Gastrocnemius medialis (tissue), 4 donors: ENCODE data around the gene SMOC2. TPM values are rescaled to one million over a fixed set of nuclear protein-coding genes. Genes with fewer than 3 reads are reported as not detected.
"Not testable (repeated sequence)": the region's sequence is repeated elsewhere in the genome, so short reads cannot be mapped to it uniquely, and the experiment has no call there.

Source experiments
- ATAC-seq, 2 donors: fragments of 150-250 bp; one replicate each; pipeline ENCODE4 v1.9.1; 2016
- DNase-seq, 2 donors: peaks; one replicate each; pipeline ENCODE4 v3.0.0-alpha.2; 2019
- H3K27ac ChIP-seq, 4 donors: fragments of 200-600 bp; sonication (generic); 1 replicate in 1 of 4; 2 replicates in 3 of 4; pipeline ENCODE4 v1.5.1; 2016 to 2018; ENCODE audit warnings: mild to moderate bottlenecking in 2 of 4, moderate library complexity in 1 of 4
- H3K27me3 ChIP-seq, 3 donors: fragments of 200-600 bp; sonication (generic) in 2 of 3; 1 replicate in 1 of 3; 2 replicates in 2 of 3; pipeline versions ENCODE4 v1.5.1 to v1.6.0; 2016 to 2019; ENCODE audit warnings: mild to moderate bottlenecking in 1 of 3, moderate library complexity in 1 of 3
- H3K36me3 ChIP-seq, 2 donors: fragments of 200-600 bp; sonication (generic) in 1 of 2; one replicate each; pipeline ENCODE4 v1.5.1; 2017 to 2018
- H3K4me1 ChIP-seq, 2 donors: fragments of 200-600 bp; sonication (generic) in 1 of 2; one replicate each; pipeline ENCODE4 v1.5.1; 2016 to 2017; ENCODE audit warnings: mild to moderate bottlenecking in 2 of 2
- H3K4me3 ChIP-seq, 4 donors: fragments of 200-600 bp; sonication (generic) in 3 of 4; 1 replicate in 1 of 4; 2 replicates in 3 of 4; pipeline ENCODE4 v1.5.1; 2016 to 2019; ENCODE audit warnings: mild to moderate bottlenecking in 2 of 4
- H3K9me3 ChIP-seq, 3 donors: fragments of 200-600 bp; sonication (generic) in 2 of 3; 1 replicate in 1 of 3; 2 replicates in 2 of 3; pipeline ENCODE4 v1.5.1; 2016 to 2019
- POLR2A ChIP-seq, 2 donors: fragments of 450-650 bp; IDR thresholded peaks; one replicate each; pipeline ENCODE4 v1.6.1; 2017; ENCODE audit warnings: antibody characterized with exemption in 2 of 2, mild to moderate bottlenecking in 2 of 2, moderate library complexity in 2 of 2
- in situ Hi-C, 4 donors: fragments of 200-750 bp; cut with MboI; loops; one replicate each; pipeline versions ENCODE4 v1.15.0 to v1.8.0; 2017; ENCODE audit warnings: low sequenced_read_pairs in 4 of 4
- intact Hi-C: fragments of 100-400 bp; cut with DNase I; formaldehyde crosslinking; loops from one replicate; pipeline ENCODE4 v1.15.1; 2023; ENCODE audit warnings: low total_unique reads
- total RNA-seq, 4 donors: library from RNA; depleted of rRNA; stranded (reverse); fragments of >200 nt; gene quantifications; one replicate each; pipeline versions ENCODE4 v1.1.0 to v1.2.3, GENCODE V29; 2016
- TF ChIP-seq, protein P1 (sequence below), 5 experiments: fragments of 450-650 bp in 3 of 5; fragments of 200-600 bp in 2 of 5; sonication (generic) in 2 of 5; IDR thresholded peaks in 4 of 5; conservative IDR thresholded peaks in 1 of 5; 1 replicate in 4 of 5; 2 replicates in 1 of 5; pipeline ENCODE4 v1.5.1; 2016 to 2019; ENCODE audit warnings: antibody characterized with exemption in 5 of 5, mild to moderate bottlenecking in 3 of 5, moderate library complexity in 3 of 5

SMOC2 gene
- total RNA-seq, 4 donors from 2014 or later = 7.2 to 34.4 (median 16.5) TPM

DNA sequence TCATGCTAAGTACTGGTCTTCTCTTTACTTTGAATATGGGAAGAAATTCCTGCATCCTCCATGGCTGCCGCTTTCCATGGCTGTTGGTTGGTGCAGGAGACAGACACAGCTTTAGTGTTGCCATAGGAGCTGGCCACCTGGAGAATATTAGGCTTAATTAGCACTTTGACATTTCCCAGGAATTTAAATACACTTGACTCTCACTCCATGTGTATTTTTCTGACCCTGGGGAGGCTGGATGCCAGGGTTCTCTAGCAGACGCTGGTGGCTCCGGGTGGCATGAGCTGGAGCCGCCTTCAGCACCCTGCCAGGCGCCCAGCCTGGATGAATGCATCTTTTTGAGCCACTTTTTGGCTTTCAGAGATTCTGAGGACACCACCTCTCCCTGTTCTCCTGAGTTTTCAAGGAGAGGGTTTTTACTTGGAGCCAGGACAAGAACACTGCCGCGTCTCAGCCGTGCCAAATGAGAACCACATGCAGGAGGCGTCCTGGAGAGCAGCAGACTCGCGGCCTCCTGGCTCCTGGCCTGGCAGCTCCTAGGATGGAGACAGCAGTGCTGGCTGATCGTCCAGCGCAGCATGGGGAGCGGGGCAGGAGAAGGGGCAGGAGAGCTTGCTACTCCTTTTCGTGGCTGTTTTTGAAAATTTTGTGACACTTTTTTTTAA, 258.8 kb downstream of the SMOC2 start:
- intact Hi-C loops = no loop called here
- no peaks in the 10 kb centered on the region for H3K9me3 ChIP-seq
- no peak overlapping the region for H3K4me3 ChIP-seq
- TF ChIP-seq, protein P1, sequence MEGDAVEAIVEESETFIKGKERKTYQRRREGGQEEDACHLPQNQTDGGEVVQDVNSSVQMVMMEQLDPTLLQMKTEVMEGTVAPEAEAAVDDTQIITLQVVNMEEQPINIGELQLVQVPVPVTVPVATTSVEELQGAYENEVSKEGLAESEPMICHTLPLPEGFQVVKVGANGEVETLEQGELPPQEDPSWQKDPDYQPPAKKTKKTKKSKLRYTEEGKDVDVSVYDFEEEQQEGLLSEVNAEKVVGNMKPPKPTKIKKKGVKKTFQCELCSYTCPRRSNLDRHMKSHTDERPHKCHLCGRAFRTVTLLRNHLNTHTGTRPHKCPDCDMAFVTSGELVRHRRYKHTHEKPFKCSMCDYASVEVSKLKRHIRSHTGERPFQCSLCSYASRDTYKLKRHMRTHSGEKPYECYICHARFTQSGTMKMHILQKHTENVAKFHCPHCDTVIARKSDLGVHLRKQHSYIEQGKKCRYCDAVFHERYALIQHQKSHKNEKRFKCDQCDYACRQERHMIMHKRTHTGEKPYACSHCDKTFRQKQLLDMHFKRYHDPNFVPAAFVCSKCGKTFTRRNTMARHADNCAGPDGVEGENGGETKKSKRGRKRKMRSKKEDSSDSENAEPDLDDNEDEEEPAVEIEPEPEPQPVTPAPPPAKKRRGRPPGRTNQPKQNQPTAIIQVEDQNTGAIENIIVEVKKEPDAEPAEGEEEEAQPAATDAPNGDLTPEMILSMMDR (IDR thresholded peaks at IDR 0.05 in 4 of 5, conservative IDR thresholded peaks at IDR 0.05 in 1 of 5) = no peak
- TF ChIP-seq POLR2A (IDR thresholded peaks at IDR 0.05) = no peak
- no peaks in the 10 kb centered on the region for H3K4me1 ChIP-seq
- DNase-seq = no peak
- no peak overlapping the region for H3K27ac ChIP-seq
- in situ Hi-C loops = no loop called here
- H3K36me3 ChIP-seq = no peaks in the 10 kb centered on the region
- no peak for ATAC-seq
- H3K27me3 ChIP-seq = peaks cover 0 to 4% (median 0%) of the 10 kb centered on the region in 3 donors

DNA sequence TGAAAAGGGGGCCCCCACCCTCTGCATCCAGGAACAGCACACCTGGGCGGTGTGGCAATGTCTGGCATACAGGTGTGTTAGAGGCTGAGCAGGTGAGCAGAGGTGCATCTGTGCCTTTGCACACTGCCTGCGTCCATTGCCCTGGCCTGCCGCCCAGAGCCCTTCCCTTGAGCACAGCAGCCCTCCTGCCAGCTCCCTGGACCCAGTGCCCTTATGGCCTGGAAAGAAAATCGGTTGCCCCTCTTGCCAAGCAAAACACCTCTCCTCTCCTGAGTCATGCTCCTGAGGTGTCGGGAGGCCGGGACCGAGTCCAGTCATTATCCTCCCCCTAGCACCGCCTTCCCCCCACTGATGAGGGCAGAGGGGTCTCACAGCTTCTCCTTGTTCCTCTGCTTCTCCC, 259.9 kb downstream of the SMOC2 start:
- no peaks in the 10 kb centered on the region for H3K9me3 ChIP-seq
- H3K27me3 ChIP-seq = peaks cover 0 to 4% (median 0%) of the 10 kb centered on the region in 3 donors
- no peak for DNase-seq
- no peaks in the 10 kb centered on the region for H3K36me3 ChIP-seq
- no peak overlapping the region for H3K27ac ChIP-seq
- no peaks in the 10 kb centered on the region for H3K4me1 ChIP-seq
- ATAC-seq = no peak
- TF ChIP-seq, protein P1 (IDR thresholded peaks at IDR 0.05 in 4 of 5, conservative IDR thresholded peaks at IDR 0.05 in 1 of 5) = no peak
- no peak for TF ChIP-seq POLR2A (IDR thresholded peaks at IDR 0.05)
- intact Hi-C loops = no loop called here
- no peak overlapping the region for H3K4me3 ChIP-seq
- in situ Hi-C loops = no loop called here

DNA sequence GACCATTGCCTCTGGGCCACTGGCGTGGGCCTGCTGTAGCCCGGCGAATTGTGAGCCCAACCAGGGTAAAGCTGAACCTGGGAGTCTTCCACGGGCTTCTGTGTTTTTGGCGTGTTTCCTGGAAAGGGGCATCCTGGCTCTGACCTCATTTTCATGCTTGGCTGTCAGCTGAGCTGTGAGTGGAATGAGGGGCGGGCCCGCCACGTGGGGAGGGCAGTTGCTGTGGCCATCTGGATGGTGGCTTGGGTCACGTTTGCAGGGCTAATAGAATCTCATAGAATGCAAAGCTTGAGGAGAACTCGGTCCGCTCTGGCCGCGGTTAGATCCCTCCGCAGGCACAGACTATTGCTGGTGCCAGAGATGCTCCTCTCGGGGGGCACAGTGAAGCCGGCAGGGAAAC, 263.0 kb downstream of the SMOC2 start:
- no peak for ATAC-seq
- intact Hi-C loops = no loop called here
- no peak for DNase-seq

DNA sequence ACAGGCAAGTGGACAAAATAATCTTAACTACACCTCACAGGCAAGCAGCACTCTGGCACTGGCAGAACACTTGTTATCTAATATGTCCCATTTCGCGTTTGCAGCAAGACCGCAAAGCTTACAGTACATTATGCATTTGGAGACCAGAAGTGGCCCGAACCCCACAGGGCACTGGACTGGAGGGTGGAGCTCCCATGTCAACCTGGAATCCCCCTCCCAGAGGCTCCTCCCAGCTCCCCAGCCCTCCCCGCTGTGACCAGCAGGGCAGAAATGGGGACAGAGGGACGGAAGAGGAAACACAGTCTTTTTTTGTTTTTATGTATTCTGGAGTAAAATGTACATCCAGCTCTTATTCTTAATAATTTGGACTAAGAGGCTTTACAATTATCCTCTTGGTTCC, 263.7 kb downstream of the SMOC2 start:
- H3K36me3 ChIP-seq = no peaks in the 10 kb centered on the region
- no peaks in the 10 kb centered on the region for H3K9me3 ChIP-seq
- no peak overlapping the region for H3K27ac ChIP-seq
- TF ChIP-seq, protein P1 (IDR thresholded peaks at IDR 0.05 in 4 of 5, conservative IDR thresholded peaks at IDR 0.05 in 1 of 5) = no peak
- no peak for TF ChIP-seq POLR2A (IDR thresholded peaks at IDR 0.05)
- H3K4me1 ChIP-seq = no peaks in the 10 kb centered on the region
- in situ Hi-C loops (no loop called here), intact Hi-C loops (no loop called here)
- ATAC-seq (no peak), DNase-seq (no peak)
- H3K27me3 ChIP-seq = peaks cover 0 to 6% (median 4%) of the 10 kb centered on the region in 3 donors
- no peak overlapping the region for H3K4me3 ChIP-seq

More for the DNA sequence above, 263.0 kb downstream of the SMOC2 start:
- H3K27ac ChIP-seq = no peak overlapping the region
- H3K4me3 ChIP-seq = no peak overlapping the region
- H3K27me3 ChIP-seq = peaks cover 0 to 6% (median 4%) of the 10 kb centered on the region in 3 donors
- H3K4me1 ChIP-seq = no peaks in the 10 kb centered on the region
- in situ Hi-C loops = no loop called here
- TF ChIP-seq, protein P1 (IDR thresholded peaks at IDR 0.05 in 4 of 5, conservative IDR thresholded peaks at IDR 0.05 in 1 of 5) = no peak
- TF ChIP-seq POLR2A (IDR thresholded peaks at IDR 0.05) = no peak
- no peaks in the 10 kb centered on the region for H3K9me3 ChIP-seq
- no peaks in the 10 kb centered on the region for H3K36me3 ChIP-seq

DNA sequence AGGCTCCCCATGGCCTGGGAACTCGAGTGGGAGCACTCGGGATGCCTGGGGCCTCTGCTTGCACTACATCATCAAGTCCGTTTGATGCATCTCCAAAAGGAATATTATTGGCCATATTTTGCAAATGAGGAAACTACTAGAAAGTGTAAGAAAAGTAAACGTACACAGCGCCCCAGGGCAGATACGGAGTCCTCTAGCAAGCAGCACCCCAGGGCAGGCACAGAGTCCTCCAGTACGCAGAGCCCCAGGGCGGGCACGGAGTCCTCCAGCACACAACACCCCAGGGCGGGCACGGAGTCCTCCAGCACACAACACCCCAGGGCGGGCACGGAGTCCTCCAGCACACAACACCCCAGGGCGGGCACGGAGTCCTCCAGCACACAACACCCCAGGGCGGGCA, 264.3 kb downstream of the SMOC2 start:
- H3K9me3 ChIP-seq, in situ Hi-C loops, DNase-seq: not testable (repeated sequence)

More for the DNA sequence above, 264.3 kb downstream of the SMOC2 start:
- H3K27me3 ChIP-seq, H3K36me3 ChIP-seq, H3K4me1 ChIP-seq, H3K27ac ChIP-seq, intact Hi-C loops, ATAC-seq, H3K4me3 ChIP-seq: not testable (repeated sequence)
